HepG2 (cell line): Measurements from ENCODE around the gene PRPF38A. TPM values are rescaled to one million over a fixed set of nuclear protein-coding genes. Genes with fewer than 3 reads are reported as not detected.

Experiments
- ATF1 ChIP-seq: IDR thresholded peaks from 2 replicates; pipeline ENCODE4 v1.6.1; 2016; ENCODE audit warnings: mild to moderate bottlenecking, control low read depth
- EEA1 ChIP-seq: sonication (generic); formaldehyde crosslinking; IDR thresholded peaks from 2 replicates; pipeline ENCODE4 v1.5.1; 2020; ENCODE audit warnings: mild to moderate bottlenecking, missing genetic modification reagents, borderline replicate concordance
- HOXA5 ChIP-seq: sonication (generic); formaldehyde crosslinking; IDR thresholded peaks from 2 replicates; pipeline ENCODE4 v1.4.0; 2020; ENCODE audit warnings: missing genetic modification reagents
- KLF12 ChIP-seq: sonication (generic); formaldehyde crosslinking; IDR thresholded peaks from 2 replicates; pipeline ENCODE4 v1.4.0; 2020; ENCODE audit warnings: missing genetic modification reagents, borderline replicate concordance
- NBN ChIP-seq: fragments of 450-650 bp; conservative IDR thresholded peaks from 2 replicates; pipeline ENCODE4 v1.6.1; 2017
- NFKBIZ ChIP-seq: IDR thresholded peaks from 2 replicates; pipeline ENCODE4 v1.6.1; 2018; ENCODE audit warnings: missing genetic modification reagents, missing compliant biosample characterization
- NR2F6 ChIP-seq, 2 experiments: IDR thresholded peaks; 2 replicates each; pipeline ENCODE4 v1.6.1; 2016; ENCODE audit warnings: antibody characterized with exemption in 1 of 2, mild to moderate bottlenecking in 1 of 2
- RARA ChIP-seq: IDR thresholded peaks from 2 replicates; pipeline ENCODE4 v1.6.1; 2016; ENCODE audit warnings: missing genetic modification reagents, missing compliant biosample characterization
- SALL2 ChIP-seq: sonication (generic); formaldehyde crosslinking; IDR thresholded peaks from 2 replicates; pipeline ENCODE4 v1.8.1; 2023; ENCODE audit warnings: mild to moderate bottlenecking, missing genetic modification reagents, inconsistent platforms
- SP140L ChIP-seq: sonication (generic); formaldehyde crosslinking; IDR thresholded peaks from 2 replicates; pipeline ENCODE4 v1.4.0; 2020; ENCODE audit warnings: missing genetic modification reagents, borderline replicate concordance
- THAP11 ChIP-seq: IDR thresholded peaks from 2 replicates; pipeline ENCODE4 v1.6.1; 2016; ENCODE audit warnings: missing biosample characterization, missing genetic modification reagents
- TP53 ChIP-seq: sonication (generic); formaldehyde crosslinking; conservative IDR thresholded peaks from 2 replicates; pipeline ENCODE4 v1.4.0; 2020; ENCODE audit warnings: missing genetic modification reagents
- ZFP90 ChIP-seq: sonication (generic); formaldehyde crosslinking; IDR thresholded peaks from 2 replicates; pipeline ENCODE4 v1.8.0; 2022; ENCODE audit warnings: missing genetic modification reagents, mild to moderate bottlenecking, inconsistent platforms, borderline replicate concordance
- ZNF10 ChIP-seq: sonication (generic); formaldehyde crosslinking; IDR thresholded peaks from 2 replicates; pipeline ENCODE4 v1.4.0; 2020; ENCODE audit warnings: mild to moderate bottlenecking, low read depth, missing genetic modification reagents, borderline replicate concordance
- ZNF234 ChIP-seq: sonication (generic); formaldehyde crosslinking; conservative IDR thresholded peaks from 2 replicates; pipeline ENCODE4 v1.5.1; 2020; ENCODE audit warnings: mild to moderate bottlenecking, missing genetic modification reagents
- ZNF260 ChIP-seq: sonication (generic); formaldehyde crosslinking; IDR thresholded peaks from 2 replicates; pipeline ENCODE4 v1.4.0; 2020; ENCODE audit warnings: missing genetic modification reagents, low read depth, mild to moderate bottlenecking, borderline replicate concordance
- ZNF530 ChIP-seq: sonication (generic); formaldehyde crosslinking; IDR thresholded peaks from 2 replicates; pipeline ENCODE4 v1.5.0; 2020; ENCODE audit warnings: low read depth, mild to moderate bottlenecking, missing genetic modification reagents
- ZNF878 ChIP-seq: sonication (generic); formaldehyde crosslinking; IDR thresholded peaks from 2 replicates; pipeline ENCODE4 v1.8.1; 2023; ENCODE audit warnings: mild to moderate bottlenecking, missing genetic modification reagents, moderate library complexity
- polyA plus RNA-seq, 8 experiments: library from polyadenylated mRNA; depleted of rRNA in 3 of 8; stranded (reverse) in 7 of 8; unstranded in 1 of 8; fragments of >200 nt; fragmentation: Illumina TruSeq in 4 of 8; extraction: Trizol in 4 of 8; gene quantifications; 2 replicates each; pipeline versions ENCODE4 v1.2.1 to v1.2.3, GENCODE V29; 2011 to 2016; ENCODE audit warnings: low read depth in 4 of 8, missing spikeins in 1 of 8, mixed read lengths in 1 of 8; ENCODE audit not compliant: insufficient read depth in 1 of 8
- total RNA-seq, 5 experiments: library from RNA; depleted of rRNA; stranded (reverse); fragments of >200 nt; fragmentation: Illumina TruSeq; extraction: Trizol; gene quantifications; 2 replicates each; pipeline ENCODE4 v1.2.3, GENCODE V29; 2016; ENCODE audit warnings: low read depth in 1 of 5
- TF ChIP-seq, protein P1 (sequence below): sonication (generic); formaldehyde crosslinking; IDR thresholded peaks from 2 replicates; pipeline ENCODE4 v1.8.0; 2022; ENCODE audit warnings: mild to moderate bottlenecking, missing genetic modification reagents, borderline replicate concordance
- TF ChIP-seq, protein P2 (sequence below): sonication (generic); formaldehyde crosslinking; IDR thresholded peaks from 2 replicates; pipeline ENCODE4 v1.8.1; 2023; ENCODE audit warnings: mild to moderate bottlenecking, missing genetic modification reagents, borderline replicate concordance
- TF ChIP-seq, protein P3 (sequence below): sonication (generic); formaldehyde crosslinking; IDR thresholded peaks from 2 replicates; pipeline ENCODE4 v1.4.0; 2020; ENCODE audit warnings: missing genetic modification reagents
- TF ChIP-seq, protein P4 (sequence below), 2 experiments: fragments of 450-650 bp in 1 of 2; sonication (generic) in 1 of 2; formaldehyde crosslinking; IDR thresholded peaks; 2 replicates each; pipeline versions ENCODE4 v1.5.0 to v1.8.0; 2020 to 2022; ENCODE audit warnings: mild to moderate bottlenecking in 1 of 2, missing genetic modification reagents in 1 of 2

The PRPF38A gene
- total and polyA plus RNA-seq, 2 of the 13 experiments (the other 11 are each of a cell fraction or from before 2014, with no cell fraction given) = 18.3 to 45.5 TPM

DNA sequence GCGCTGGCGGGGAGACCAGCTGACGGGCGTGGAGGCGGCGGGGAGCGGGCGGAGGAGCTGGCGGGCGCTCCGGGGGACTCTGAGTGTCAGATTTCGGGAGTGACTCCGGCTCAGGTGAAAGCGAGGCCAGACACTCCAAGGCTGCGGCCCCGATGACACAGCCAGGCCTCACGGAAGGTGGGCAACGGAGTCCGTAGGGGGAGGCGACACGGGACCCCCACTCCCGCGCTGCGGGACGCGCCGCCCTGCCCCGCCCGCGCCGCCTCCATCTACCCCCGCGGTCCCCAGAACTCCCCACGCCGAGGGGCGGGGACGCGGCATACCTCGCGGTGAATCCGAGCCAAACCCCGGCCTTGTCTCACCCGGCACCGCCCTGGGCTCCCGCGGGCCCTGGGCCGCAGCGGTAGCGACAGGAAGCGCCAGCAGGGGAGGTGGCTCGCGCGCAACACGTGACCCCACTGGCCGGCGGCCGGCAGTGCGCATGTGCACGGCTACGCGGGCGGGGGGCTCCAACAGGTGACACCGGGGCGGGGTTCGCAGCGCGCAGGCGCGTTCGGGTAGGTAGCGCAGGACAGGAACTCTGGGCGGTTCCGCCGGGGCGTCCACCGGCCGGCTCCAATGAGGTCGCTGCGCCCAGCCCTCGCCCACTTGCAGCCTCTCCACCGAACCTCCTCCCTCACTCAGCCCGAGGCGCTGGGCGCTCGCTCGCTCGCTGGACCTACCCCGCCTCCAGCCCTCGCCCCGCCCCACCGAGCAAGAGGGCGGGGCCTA is 38.5 kb upstream of the PRPF38A start, which contains the start of gene CC2D1B (continued):
- TF ChIP-seq, protein P1, sequence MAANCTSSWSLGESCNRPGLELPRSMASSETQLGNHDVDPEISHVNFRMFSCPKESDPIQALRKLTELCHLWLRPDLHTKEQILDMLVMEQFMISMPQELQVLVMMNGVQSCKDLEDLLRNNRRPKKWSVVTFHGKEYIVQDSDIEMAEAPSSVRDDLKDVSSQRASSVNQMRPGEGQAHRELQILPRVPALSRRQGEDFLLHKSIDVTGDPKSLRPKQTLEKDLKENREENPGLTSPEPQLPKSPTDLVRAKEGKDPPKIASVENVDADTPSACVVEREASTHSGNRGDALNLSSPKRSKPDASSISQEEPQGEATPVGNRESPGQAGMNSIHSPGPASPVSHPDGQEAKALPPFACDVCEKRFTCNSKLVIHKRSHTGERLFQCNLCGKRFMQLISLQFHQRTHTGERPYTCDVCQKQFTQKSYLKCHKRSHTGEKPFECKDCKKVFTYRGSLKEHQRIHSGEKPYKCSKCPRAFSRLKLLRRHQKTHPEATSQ (CRISPR knock-in tag) = no peak
- no peak; the same call in 1 of the 2 replicates for TF ChIP-seq EEA1
- TF ChIP-seq ZNF530 (CRISPR knock-in tag) = no peak
- peak; percentile 83 for TF ChIP-seq THAP11 (CRISPR knock-in tag)
- no peak for TF ChIP-seq SP140L (CRISPR knock-in tag)
- peak; percentile 23; the same call in 1 of the 2 replicates for TF ChIP-seq RARA (CRISPR knock-in tag)
- no peak for TF ChIP-seq ZNF878 (CRISPR knock-in tag)
- no peak for TF ChIP-seq ZNF234 (CRISPR knock-in tag)
- peak; percentile 92 for TF ChIP-seq SALL2 (CRISPR knock-in tag)
- TF ChIP-seq, protein P2, sequence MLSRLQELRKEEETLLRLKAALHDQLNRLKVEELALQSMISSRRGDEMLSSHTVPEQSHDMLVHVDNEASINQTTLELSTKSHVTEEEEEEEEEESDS (CRISPR knock-in tag) = no peak
- no peak for TF ChIP-seq ZNF10
- TF ChIP-seq HOXA5 = peak; percentile 87
- TF ChIP-seq NFKBIZ (CRISPR knock-in tag) = no peak
- TF ChIP-seq, protein P3, sequence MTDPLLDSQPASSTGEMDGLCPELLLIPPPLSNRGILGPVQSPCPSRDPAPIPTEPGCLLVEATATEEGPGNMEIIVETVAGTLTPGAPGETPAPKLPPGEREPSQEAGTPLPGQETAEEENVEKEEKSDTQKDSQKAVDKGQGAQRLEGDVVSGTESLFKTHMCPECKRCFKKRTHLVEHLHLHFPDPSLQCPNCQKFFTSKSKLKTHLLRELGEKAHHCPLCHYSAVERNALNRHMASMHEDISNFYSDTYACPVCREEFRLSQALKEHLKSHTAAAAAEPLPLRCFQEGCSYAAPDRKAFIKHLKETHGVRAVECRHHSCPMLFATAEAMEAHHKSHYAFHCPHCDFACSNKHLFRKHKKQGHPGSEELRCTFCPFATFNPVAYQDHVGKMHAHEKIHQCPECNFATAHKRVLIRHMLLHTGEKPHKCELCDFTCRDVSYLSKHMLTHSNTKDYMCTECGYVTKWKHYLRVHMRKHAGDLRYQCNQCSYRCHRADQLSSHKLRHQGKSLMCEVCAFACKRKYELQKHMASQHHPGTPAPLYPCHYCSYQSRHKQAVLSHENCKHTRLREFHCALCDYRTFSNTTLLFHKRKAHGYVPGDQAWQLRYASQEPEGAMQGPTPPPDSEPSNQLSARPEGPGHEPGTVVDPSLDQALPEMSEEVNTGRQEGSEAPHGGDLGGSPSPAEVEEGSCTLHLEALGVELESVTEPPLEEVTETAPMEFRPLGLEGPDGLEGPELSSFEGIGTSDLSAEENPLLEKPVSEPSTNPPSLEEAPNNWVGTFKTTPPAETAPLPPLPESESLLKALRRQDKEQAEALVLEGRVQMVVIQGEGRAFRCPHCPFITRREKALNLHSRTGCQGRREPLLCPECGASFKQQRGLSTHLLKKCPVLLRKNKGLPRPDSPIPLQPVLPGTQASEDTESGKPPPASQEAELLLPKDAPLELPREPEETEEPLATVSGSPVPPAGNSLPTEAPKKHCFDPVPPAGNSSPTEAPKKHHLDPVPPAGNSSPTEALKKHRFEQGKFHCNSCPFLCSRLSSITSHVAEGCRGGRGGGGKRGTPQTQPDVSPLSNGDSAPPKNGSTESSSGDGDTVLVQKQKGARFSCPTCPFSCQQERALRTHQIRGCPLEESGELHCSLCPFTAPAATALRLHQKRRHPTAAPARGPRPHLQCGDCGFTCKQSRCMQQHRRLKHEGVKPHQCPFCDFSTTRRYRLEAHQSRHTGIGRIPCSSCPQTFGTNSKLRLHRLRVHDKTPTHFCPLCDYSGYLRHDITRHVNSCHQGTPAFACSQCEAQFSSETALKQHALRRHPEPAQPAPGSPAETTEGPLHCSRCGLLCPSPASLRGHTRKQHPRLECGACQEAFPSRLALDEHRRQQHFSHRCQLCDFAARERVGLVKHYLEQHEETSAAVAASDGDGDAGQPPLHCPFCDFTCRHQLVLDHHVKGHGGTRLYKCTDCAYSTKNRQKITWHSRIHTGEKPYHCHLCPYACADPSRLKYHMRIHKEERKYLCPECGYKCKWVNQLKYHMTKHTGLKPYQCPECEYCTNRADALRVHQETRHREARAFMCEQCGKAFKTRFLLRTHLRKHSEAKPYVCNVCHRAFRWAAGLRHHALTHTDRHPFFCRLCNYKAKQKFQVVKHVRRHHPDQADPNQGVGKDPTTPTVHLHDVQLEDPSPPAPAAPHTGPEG (CRISPR knock-in tag) = peak; percentile 82; the same call in 1 of the 2 replicates
- TF ChIP-seq NR2F6 (IDR thresholded peaks at IDR 0.05) = no peak
- TF ChIP-seq NR2F6 (CRISPR knock-in tag; IDR thresholded peaks at IDR 0.05) = peak; percentile 8; the same call in 1 of the 2 replicates
- 0 out of 2 replicates have a peak, but pooled peaks have one; percentile 65 for TF ChIP-seq ZFP90 (CRISPR knock-in tag)
- TF ChIP-seq TP53 (CRISPR knock-in tag) = no peak
- TF ChIP-seq ATF1 = no peak
- no peak for TF ChIP-seq NBN
- TF ChIP-seq ZNF260 = no peak
- TF ChIP-seq, protein P4, sequence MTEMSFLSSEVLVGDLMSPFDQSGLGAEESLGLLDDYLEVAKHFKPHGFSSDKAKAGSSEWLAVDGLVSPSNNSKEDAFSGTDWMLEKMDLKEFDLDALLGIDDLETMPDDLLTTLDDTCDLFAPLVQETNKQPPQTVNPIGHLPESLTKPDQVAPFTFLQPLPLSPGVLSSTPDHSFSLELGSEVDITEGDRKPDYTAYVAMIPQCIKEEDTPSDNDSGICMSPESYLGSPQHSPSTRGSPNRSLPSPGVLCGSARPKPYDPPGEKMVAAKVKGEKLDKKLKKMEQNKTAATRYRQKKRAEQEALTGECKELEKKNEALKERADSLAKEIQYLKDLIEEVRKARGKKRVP (CRISPR knock-in tag; IDR thresholded peaks at IDR 0.05) = no peak
- TF ChIP-seq KLF12 (CRISPR knock-in tag) = peak; percentile 74; the same call in 1 of the 2 replicates
